GM21515 (cell line): ENCODE results near the gene VPS37B.
A peak's percentile ranks its signal among the peaks of the same experiment; 100 is the strongest.
"Not testable (repeated sequence)": the region's sequence is repeated elsewhere in the genome, so short reads cannot be mapped to it uniquely, and the experiment has no call there.

ENCODE experiments used
- ATAC-seq: cut with Tn5 transposase; IDR thresholded peaks from one replicate; pipeline ENCODE4 v1.9.1; 2021; ENCODE audit not compliant: unreplicated experiment

The VPS37B gene

DNA sequence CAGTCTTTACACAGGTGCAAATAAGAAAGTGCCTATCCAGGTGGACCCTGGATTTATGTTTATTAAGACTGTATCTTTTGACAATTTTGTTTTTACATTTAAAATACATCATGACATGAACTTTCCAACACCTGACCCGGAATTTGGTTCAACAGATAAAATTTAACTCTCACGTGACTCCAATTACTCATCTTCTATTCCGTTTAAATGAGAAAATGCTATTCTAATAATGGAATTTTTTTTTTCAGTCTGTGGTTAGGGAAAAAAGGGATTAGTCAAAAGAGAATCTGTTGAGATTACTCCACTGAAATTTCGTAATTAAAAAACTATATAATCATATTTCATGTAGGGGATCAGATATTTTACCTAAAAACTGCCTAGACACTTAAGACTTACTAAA, 11.1 kb downstream of the VPS37B start:
- no peak for ATAC-seq

GRCh38 chr12:122884091-122884826, 11.7 kb downstream of the VPS37B start:
- ATAC-seq, result no peak

DNA sequence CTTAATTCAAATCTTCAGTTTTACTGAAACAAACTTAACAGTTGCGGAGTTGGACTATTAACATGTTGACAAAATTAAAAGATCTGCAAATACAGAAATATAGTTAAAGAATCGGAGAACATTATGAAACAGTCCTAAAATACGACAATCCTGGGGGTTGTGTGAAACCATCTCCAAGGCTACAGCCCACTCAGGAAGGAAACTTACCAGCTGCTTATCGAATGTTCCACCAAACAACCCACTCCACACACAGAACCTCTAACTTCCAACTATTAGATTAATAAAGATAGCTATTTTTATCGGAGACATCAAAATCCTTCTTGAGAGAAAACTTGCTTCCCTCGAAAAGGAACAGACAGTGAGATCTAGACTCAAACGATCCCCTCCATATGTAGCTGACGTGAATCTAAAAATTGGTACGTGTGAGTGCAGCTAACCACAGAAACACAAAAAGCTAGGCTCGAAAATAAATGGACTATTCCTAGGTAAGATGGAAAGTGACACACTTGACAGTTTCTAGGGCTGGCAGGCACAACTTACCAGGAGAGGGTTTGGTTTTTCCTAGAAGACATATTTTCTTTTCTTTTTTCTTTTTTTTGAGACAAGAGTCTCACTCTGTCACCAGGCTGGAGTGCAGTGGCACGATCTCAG, 12.9 kb downstream of the VPS37B start:
- no peak for ATAC-seq

DNA sequence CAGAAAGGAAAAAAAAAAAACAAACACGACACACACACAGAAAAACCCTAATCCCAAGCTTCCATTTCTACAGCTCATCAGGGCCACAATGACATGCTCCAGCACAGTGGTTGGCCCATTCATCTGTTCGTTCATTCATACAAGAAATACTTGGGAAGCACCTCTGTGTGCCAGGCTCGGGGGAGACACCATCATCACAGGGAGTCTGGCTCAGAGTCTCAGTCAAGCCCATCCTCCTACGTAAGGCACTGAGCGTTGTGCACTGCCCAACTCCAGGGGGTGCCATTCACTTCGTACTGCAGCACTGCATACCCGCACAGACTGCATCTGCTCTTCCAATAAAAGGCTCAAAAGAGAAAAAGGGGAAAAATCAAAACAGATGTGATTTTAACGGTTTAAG, 15.3 kb downstream of the VPS37B start:
- ATAC-seq, result no peak

DNA sequence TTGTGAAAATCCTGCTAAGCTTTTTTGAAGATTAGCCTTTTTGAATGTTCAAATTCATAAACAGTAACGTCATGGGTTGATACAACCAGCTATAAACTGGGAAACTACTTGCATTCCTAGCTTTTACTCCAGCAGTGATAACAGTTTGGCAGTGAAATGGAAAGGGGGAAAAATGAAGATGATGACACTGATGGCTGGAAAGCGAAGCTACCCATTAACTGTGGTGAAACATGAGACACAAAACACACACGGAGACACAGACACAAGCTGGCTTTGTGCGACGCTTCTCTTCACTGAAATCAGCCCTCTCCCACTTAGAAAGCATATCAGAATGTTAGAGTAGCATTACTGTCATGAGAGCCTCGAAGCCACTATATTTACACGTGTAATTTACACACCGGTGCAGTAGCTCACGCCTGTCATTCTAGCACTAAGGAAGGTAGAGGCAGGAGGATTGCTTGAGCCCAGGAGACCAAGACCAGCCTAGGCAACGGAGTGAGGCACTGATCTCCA, 15.7 kb downstream of the VPS37B start:
- ATAC-seq, result no peak

GRCh38 chr12:122878780-122879612, 16.9 kb downstream of the VPS37B start:
- no peak for ATAC-seq

DNA sequence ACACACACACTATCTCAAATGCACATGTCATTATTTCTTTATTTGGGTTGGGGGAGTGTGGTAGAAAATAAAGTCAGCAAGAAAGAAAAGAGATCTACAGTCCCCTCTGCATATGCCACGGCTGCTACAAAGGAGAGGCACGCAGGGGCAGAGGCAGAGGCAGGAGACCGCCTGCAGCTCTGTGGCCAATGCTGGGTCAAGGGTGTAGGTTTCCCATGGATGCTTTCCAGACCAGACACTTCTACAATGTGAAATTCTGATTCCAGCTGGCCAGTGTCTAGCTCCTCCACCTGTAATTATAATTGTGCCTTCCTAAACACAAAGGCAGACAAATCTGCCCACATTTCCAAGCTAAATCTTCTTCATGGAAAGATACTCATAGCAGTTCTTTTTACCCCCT, 19.2 kb downstream of the VPS37B start:
- ATAC-seq, result no peak

DNA sequence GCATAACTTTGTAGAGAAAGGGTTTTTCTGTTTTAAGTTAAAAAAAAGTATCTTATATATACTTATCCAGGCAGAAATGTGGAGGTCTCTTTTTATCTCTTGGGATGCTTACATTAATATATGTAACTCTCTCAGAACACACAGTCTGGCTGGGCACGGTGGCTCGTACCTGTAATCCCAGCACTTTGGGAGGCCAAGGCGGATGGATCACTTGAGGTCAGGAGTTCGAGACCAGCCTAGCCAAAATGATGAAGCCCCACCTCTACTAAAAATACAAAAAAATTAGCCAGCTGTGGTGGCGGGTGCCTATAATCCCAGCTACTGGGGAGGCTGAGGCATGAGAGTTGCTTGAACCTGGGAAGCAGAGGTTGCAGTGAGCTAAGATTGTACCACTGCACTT, 19.6 kb downstream of the VPS37B start:
- not testable (repeated sequence) for ATAC-seq

DNA sequence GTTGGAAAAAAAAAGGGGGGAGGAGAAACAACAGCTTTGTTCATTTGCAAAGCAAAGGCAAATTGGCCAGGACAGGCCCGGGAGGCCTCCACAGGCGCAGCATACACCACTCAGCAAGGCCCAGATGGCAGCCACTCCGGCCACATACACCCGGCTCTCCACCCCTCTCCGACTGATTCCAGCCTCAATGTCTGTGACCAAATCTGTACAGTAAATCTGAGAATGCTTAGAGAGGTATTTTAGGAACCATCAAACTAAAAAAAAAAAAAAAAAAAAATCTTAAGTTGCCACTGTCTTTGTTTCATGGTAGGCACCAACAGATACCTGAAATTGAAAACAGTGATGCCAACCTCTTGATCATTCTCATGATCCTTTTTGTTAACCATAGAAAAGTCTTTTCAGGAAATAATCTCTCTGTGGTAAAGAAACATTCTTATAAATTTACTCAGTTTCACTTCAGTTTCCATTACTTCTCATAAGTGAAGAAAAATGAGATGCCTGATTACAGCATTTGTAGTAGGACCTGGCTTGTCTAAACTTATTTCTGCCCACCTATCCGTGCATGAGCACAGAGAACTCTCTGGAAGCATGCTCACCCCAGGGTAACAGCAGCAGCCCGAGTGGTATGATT, 20.2 kb downstream of the VPS37B start:
- peak; percentile 54 for ATAC-seq

GRCh38 chr12:122874081-122874480, 21.8 kb downstream of the VPS37B start:
- ATAC-seq, result no peak

- ATAC-seq, result no peak
These were observed 22.4 kb downstream of the VPS37B start for GRCh38 chr12:122873540-122873939.

DNA sequence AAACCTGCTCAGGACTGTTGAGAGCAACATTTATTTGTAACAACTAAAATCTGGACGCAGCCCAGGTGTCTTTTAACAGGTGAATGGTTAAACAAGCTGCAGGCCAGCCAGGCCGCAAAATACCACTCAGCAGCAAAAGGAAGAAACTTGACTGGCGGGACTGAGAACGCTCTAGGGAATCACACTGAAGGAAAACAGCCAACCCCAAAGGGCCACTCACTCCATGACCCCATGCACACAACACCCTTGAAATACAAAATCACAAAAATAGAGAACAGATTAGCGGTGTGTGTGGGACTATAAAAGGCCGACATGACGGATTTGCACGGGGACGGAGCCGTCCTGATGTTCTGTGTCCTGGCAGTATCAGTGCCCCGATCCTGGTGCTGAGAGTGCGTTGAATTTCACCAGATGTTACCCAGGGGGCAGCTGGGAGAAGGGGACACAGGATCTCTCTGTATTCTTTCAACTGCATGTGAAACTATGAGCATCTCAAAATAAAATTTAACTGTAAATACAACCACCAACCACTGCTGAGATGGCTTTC, 23.0 kb downstream of the VPS37B start:
- ATAC-seq, result no peak

GRCh38 chr12:122871851-122872780, 23.8 kb downstream of the VPS37B start:
- no peak for ATAC-seq

DNA sequence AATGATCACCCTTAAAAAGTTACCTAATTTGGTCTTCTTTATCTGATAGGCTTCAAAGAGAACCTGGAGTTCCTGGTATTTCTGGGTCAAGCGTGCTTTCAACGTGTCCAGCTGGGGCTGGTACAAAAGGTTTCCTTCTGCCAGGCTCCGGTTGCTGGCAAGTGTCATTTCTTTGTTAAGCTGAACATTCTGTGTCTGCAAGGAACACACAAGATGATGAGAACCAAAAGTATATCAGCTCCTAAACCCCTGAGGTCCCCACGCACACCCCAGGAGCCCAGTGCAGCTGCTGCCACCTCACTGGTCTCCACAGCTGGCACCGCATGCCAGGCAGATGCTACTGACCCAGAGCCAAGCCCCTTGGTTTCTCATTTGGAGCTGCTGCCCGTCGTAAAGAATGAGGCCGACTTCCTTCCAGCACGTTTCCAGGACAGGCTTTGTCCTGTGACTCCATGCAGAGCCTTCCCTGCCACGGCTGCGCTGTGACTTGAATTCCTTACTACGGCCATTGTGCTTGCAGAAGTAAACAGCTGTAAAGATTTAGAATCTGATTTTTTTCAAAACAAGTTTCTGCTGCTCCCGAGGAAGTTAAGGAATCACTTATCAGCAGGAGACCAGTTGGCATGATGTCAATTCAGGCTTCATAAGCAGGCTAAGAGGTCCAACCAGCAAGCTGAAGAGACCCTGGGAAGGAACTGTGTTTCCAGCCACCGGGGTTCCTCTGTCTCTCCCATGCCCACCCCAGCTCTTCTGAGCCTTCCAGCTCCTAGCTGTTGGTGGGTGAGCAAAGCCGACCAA, 24.9 kb downstream of the VPS37B start:
- no peak for ATAC-seq

GRCh38 chr12:122870163-122870842, 25.6 kb downstream of the VPS37B start:
- no peak for ATAC-seq

- ATAC-seq, result no peak
These were observed 26.5 kb downstream of the VPS37B start for GRCh38 chr12:122869207-122869973.

GRCh38 chr12:122868471-122869177, 27.3 kb downstream of the VPS37B start:
- no peak for ATAC-seq
